Esophagus muscularis mucosa (tissue), 4 donors: ENCODE data around the gene SLC22A16. TPM values are rescaled to one million over a fixed set of nuclear protein-coding genes. Genes with fewer than 3 reads are reported as not detected.

ENCODE experiments used
- DNase-seq: peaks from one replicate; pipeline ENCODE4 v3.0.0-alpha.2; 2017; ENCODE audit errors: extremely low spot score
- H3K27ac ChIP-seq, 4 donors: fragments of 200-600 bp; sonication (generic); replicated peaks in 1 of 4; 1 replicate in 3 of 4; 2 replicates in 1 of 4; pipeline ENCODE4 v1.5.1; 2016 to 2019; ENCODE audit warnings: mild to moderate bottlenecking in 1 of 4
- H3K27me3 ChIP-seq, 4 donors: fragments of 200-600 bp; sonication (generic); one replicate each; pipeline versions ENCODE4 v1.5.1 to v1.6.0; 2016 to 2019
- H3K36me3 ChIP-seq, 4 donors: fragments of 200-600 bp; sonication (generic); one replicate each; pipeline ENCODE4 v1.5.1; 2016 to 2019
- H3K4me1 ChIP-seq, 4 donors: fragments of 200-600 bp; sonication (generic); one replicate each; pipeline ENCODE4 v1.5.1; 2016 to 2019
- H3K4me3 ChIP-seq, 4 donors: fragments of 200-600 bp; sonication (generic); 1 replicate in 2 of 4; 2 replicates in 2 of 4; pipeline ENCODE4 v1.5.1; 2016 to 2019; ENCODE audit warnings: mild to moderate bottlenecking in 4 of 4, moderate library complexity in 1 of 4
- H3K9me3 ChIP-seq, 4 donors: fragments of 200-600 bp; sonication (generic); 1 replicate in 3 of 4; 2 replicates in 1 of 4; pipeline ENCODE4 v1.5.1; 2016 to 2019
- EP300 ChIP-seq: sonication (generic); formaldehyde crosslinking; IDR thresholded peaks from one replicate; pipeline ENCODE4 v1.6.1; 2017; ENCODE audit warnings: antibody characterized with exemption
- POLR2A ChIP-seq: fragments of 450-650 bp; IDR thresholded peaks from one replicate; pipeline ENCODE4 v1.6.1; 2017; ENCODE audit warnings: antibody characterized with exemption, moderate library complexity, mild to moderate bottlenecking, low read depth
- POLR2AphosphoS5 ChIP-seq, 2 donors: sonication (generic); formaldehyde crosslinking; IDR thresholded peaks; one replicate each; pipeline ENCODE4 v1.6.1; 2017; ENCODE audit warnings: antibody characterized with exemption in 2 of 2
- WGBS: methylation state at CpG from one replicate; pipeline ENCODE4 v1.1.5; 2018; 5-methylcytosine and 5-hydroxymethylcytosine counted together
- intact Hi-C: fragments of 100-400 bp; cut with DNase I; formaldehyde crosslinking; loops from one replicate; pipeline ENCODE4 v1.15.1; 2023
- total RNA-seq, 4 donors: library from RNA; depleted of rRNA; stranded (reverse); fragments of >200 nt; gene quantifications; one replicate each; pipeline versions ENCODE4 v1.1.0 to v1.2.1, GENCODE V29; 2016
- TF ChIP-seq, protein P1 (sequence below), 3 experiments: fragments of 200-600 bp in 2 of 3; fragments of 450-650 bp in 1 of 3; sonication (generic) in 2 of 3; IDR thresholded peaks; one replicate each; pipeline ENCODE4 v1.5.1; 2017 to 2019; ENCODE audit warnings: antibody characterized with exemption in 3 of 3, mild to moderate bottlenecking in 2 of 3, moderate library complexity in 1 of 3

Gene SLC22A16
- total RNA-seq, 4 donors from 2014 or later, result 0.50 TPM; not detected in 3

GRCh38 chr6:110401585-110402176, 74.7 kb downstream of the SLC22A16 start:
- Histone ChIP-seq H3K9me3 (no peaks in the 10 kb centered on the region), H3K4me3 (no peak overlapping the region), H3K27me3 (no peaks in the 10 kb centered on the region), H3K4me1 (peaks cover 0 to 17% (median 13%) of the 10 kb centered on the region in 4 donors), H3K36me3 (no peaks in the 10 kb centered on the region), H3K27ac (no peak overlapping the region)
- no peak for TF ChIP-seq EP300
- no peak for TF ChIP-seq POLR2A
- no peak for TF ChIP-seq POLR2AphosphoS5 (IDR thresholded peaks at IDR 0.05)
- TF ChIP-seq, protein P1, sequence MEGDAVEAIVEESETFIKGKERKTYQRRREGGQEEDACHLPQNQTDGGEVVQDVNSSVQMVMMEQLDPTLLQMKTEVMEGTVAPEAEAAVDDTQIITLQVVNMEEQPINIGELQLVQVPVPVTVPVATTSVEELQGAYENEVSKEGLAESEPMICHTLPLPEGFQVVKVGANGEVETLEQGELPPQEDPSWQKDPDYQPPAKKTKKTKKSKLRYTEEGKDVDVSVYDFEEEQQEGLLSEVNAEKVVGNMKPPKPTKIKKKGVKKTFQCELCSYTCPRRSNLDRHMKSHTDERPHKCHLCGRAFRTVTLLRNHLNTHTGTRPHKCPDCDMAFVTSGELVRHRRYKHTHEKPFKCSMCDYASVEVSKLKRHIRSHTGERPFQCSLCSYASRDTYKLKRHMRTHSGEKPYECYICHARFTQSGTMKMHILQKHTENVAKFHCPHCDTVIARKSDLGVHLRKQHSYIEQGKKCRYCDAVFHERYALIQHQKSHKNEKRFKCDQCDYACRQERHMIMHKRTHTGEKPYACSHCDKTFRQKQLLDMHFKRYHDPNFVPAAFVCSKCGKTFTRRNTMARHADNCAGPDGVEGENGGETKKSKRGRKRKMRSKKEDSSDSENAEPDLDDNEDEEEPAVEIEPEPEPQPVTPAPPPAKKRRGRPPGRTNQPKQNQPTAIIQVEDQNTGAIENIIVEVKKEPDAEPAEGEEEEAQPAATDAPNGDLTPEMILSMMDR (IDR thresholded peaks at IDR 0.05), result no peak
- intact Hi-C loops, result no loop called here
- no peak for DNase-seq
- 85% methylated on average over 4 of the region's 4 CpGs for WGBS

DNA sequence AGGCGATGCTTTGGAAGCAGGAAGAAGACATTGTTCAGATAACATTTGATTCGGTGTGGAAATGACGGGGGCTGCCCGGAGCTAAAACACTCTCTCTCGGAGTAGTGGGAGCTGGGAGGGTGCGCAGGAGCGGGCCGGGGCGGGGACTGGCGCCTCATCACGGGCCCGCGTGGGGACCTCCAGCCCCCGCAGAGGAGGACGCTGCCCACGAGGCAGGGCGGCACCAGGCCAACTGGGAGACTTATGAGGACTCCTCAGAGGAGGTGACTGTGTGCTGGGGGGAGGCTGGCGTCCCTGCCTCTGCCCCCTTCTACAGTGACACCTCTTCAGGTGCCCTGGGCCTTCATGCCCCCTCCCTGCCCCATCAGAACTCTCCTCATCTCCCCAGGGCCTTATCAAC, 76.2 kb downstream of the SLC22A16 start:
- Histone ChIP-seq H3K4me3 (peak overlapping the region; percentile 49 to 61 (median 56)), H3K27me3 (no peaks in the 10 kb centered on the region), H3K4me1 (peaks cover 5 to 17% (median 13%) of the 10 kb centered on the region in 4 donors), H3K27ac (peak overlapping the region in 1 of 4 donors; percentile 15), H3K36me3 (no peaks in the 10 kb centered on the region), H3K9me3 (no peaks in the 10 kb centered on the region)
- intact Hi-C loops, result no loop called here
- DNase-seq, result no peak
- 58% methylated on average over 18 of the region's 18 CpGs for WGBS
- no peak for TF ChIP-seq POLR2AphosphoS5 (IDR thresholded peaks at IDR 0.05)
- no peak for TF ChIP-seq EP300
- TF ChIP-seq, protein P1 (IDR thresholded peaks at IDR 0.05), result no peak
- TF ChIP-seq POLR2A, result no peak

GRCh38 chr6:110399219-110400071, 77.0 kb downstream of the SLC22A16 start:
- intact Hi-C loops, result loop anchor here (10.0 kb wide), 1 partner anchor 355 kb away; no protein-coding TSS in a partner anchor

GRCh38 chr6:110398778-110399177, 77.6 kb downstream of the SLC22A16 start:
- Histone ChIP-seq H3K9me3 (no peaks in the 10 kb centered on the region), H3K36me3 (no peaks in the 10 kb centered on the region), H3K4me3 (no peak overlapping the region), H3K4me1 (peaks cover 8 to 18% (median 16%) of the 10 kb centered on the region in 4 donors), H3K27ac (no peak overlapping the region), H3K27me3 (no peaks in the 10 kb centered on the region)
- TF ChIP-seq EP300, result no peak
- TF ChIP-seq, protein P1 (IDR thresholded peaks at IDR 0.05), result no peak
- TF ChIP-seq POLR2AphosphoS5 (IDR thresholded peaks at IDR 0.05), result no peak
- TF ChIP-seq POLR2A, result no peak
- 78% methylated on average over 4 of the region's 4 CpGs for WGBS
- no peak for DNase-seq
- intact Hi-C loops, result loop anchor here (10.0 kb wide), 1 partner anchor 354 kb away; no protein-coding TSS in a partner anchor

More at GRCh38 chr6:110399219-110400071, 77.0 kb downstream of the SLC22A16 start:
- Histone ChIP-seq H3K9me3 (no peaks in the 10 kb centered on the region), H3K27ac (peak overlapping the region in 1 of 4 donors; percentile 15), H3K36me3 (no peaks in the 10 kb centered on the region), H3K4me1 (peaks cover 8 to 18% (median 16%) of the 10 kb centered on the region in 4 donors), H3K27me3 (no peaks in the 10 kb centered on the region), H3K4me3 (peak overlapping the region; percentile 49 to 61 (median 56))
- DNase-seq, result no peak
- WGBS, result 59% methylated on average over 17 of the region's 43 CpGs
- TF ChIP-seq POLR2A (no peak), EP300 (no peak), POLR2AphosphoS5 (IDR thresholded peaks at IDR 0.05) (no peak)
- TF ChIP-seq, protein P1 (IDR thresholded peaks at IDR 0.05), result no peak
